ENCODE results near the gene CERK.

Gene CERK

DNA sequence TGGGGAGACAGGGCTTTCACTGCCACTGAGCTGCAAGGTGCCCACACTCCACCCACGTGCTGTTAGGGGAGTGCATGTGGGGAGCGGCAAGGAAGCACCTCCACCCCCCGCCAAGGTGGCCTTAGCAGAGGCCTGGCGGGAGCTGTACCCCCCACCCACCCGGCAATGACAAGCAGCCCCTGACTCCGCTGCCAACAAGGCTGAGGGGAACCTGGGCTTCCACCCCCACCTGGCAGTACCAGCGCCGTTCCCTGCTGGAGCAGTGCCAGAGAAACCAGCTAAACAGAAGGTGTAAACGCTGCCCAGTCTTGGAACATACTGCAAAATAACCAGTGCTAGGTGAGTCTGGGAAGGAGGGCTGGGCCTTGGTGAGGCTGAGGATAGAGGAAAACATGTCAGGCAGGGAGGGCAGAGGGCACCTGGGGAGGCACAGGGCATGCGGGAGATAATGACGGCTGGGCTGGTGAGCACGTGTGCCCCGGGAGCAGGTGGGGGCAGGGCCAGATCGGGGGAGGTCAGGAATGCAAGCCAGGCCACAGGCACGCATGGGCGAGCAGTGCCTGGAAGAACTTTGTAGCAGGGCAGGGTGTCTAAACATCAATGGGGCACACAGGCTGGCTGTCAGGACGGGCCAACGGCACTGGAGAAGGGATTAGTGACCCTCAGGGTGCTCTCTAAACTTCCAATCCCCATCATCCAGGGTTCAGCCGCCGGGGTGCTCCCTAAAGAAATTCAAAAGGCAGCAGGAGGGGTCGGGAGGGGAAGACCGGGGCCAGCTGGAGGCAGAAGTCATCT lies 6.6 kb downstream of the CERK start:
- TF ChIP-seq, protein P1, sequence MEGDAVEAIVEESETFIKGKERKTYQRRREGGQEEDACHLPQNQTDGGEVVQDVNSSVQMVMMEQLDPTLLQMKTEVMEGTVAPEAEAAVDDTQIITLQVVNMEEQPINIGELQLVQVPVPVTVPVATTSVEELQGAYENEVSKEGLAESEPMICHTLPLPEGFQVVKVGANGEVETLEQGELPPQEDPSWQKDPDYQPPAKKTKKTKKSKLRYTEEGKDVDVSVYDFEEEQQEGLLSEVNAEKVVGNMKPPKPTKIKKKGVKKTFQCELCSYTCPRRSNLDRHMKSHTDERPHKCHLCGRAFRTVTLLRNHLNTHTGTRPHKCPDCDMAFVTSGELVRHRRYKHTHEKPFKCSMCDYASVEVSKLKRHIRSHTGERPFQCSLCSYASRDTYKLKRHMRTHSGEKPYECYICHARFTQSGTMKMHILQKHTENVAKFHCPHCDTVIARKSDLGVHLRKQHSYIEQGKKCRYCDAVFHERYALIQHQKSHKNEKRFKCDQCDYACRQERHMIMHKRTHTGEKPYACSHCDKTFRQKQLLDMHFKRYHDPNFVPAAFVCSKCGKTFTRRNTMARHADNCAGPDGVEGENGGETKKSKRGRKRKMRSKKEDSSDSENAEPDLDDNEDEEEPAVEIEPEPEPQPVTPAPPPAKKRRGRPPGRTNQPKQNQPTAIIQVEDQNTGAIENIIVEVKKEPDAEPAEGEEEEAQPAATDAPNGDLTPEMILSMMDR (IDR thresholded peaks at IDR 0.05; ENCODE audit: control insufficient read depth, extremely low read depth, insufficient read depth) = no peak
- no peak for DNase-seq (ENCODE audit: low read depth)
- H3K4me3 ChIP-seq (ENCODE audit: low read depth, low read length) = no peak overlapping the region

DNA sequence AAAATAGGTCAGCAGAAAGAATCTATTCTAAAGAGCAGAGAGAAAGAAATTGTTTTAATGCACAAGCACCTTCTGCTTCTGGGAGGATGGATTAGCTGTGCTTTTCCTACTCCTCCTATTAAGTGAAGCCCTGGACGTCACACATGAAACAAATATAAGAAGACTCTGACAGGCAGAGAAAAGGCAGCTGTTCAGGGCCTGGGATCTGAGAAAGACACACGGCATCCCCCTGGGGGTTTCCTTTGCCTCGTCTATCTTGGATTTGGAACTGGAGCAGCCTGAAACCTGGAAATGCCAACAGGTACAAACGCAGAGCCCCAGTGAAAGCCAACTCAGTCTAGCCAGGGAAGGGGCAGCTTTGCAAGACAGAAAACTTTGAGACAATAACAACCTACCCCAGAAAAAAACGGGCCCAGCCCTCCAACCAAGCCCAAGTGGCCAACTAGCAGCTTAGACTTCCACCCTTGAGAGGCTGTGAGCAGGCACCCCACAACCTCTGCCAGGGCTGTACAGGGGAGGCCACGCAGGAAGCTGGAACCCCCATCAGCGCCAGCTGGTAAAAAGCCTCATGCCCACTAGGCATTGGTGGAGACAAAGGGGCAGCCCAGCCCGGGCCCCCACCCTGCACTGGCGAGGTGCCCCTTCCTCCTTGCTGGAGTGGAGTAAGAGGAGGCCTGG lies 7.3 kb downstream of the CERK start:
- TF ChIP-seq, protein P1 (IDR thresholded peaks at IDR 0.05; ENCODE audit: control insufficient read depth, extremely low read depth, insufficient read depth) = no peak
- DNase-seq (ENCODE audit: low read depth) = no peak
- H3K4me3 ChIP-seq (ENCODE audit: low read depth, low read length) = no peak overlapping the region

DNA sequence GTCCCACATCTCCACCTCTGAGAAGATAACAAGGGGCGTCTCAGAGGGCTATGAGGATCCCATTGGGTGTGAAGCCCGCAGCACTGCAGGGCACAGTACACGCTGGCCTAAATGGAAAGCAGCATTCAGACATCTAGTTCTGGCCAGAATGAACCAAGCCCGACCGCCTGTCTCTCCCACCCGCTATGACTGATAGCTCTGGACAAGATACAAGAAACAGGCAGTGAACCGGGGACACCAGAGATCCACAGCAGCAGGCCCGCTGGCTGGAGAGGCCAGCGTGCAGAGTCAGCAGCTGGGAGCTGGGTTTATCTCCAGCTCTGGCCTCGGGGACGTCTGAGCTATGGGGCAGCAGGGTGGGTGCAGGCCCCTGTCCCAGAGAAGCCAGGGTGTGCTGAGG lies 9.6 kb downstream of the CERK start:
- no peak for DNase-seq (ENCODE audit: low read depth)
- H3K4me3 ChIP-seq (ENCODE audit: low read depth, low read length) = no peak overlapping the region
- TF ChIP-seq, protein P1 (IDR thresholded peaks at IDR 0.05; ENCODE audit: control insufficient read depth, extremely low read depth, insufficient read depth) = no peak

DNA sequence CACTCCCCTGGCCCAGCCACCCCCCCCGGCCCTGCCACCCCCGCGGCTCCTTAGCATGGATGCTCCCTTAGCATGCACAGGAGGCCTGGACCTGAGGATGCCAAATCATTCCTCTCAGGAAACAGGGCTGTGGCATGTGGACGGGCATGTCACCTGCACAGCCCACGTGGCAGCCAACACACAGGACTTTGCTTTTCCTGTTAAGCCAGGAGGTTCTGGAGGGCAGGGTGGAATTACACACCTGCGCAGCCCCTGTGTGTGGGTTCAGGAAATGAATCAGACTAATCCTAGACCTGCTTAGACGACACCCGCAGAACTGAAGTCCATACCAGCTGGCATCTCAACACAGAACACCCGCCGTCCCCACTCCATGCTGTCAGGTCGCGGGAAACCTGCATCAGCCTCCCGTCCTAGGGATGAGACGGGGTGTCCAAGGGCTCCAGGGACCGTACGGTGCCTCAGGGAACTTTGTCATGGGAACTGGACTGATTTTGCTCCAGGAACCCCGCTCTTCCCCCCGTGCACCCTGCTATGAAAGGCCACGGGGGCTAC lies 10.2 kb downstream of the CERK start:
- DNase-seq (ENCODE audit: low read depth) = no peak
- H3K4me3 ChIP-seq (ENCODE audit: low read depth, low read length) = no peak overlapping the region
- TF ChIP-seq, protein P1 (IDR thresholded peaks at IDR 0.05; ENCODE audit: control insufficient read depth, extremely low read depth, insufficient read depth) = no peak

DNA sequence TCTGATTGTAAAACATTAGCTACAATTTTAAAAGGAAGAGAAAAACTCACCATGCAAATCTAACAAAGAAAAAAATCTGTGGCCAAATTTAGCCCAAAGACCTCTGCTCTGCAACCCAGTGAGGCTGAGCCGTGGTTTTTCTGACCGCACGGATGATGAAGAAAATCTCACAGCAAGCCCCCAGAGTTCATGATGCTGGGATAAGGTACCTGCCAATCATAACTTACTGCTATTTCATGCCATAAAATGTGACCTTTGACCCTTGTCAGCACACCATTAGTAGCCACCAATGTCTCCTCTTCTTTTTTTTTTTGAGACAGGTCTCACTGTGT lies 11.1 kb downstream of the CERK start:
- H3K4me3 ChIP-seq (ENCODE audit: low read depth, low read length) = no peak overlapping the region
- no peak for DNase-seq (ENCODE audit: low read depth)
- TF ChIP-seq, protein P1 (IDR thresholded peaks at IDR 0.05; ENCODE audit: control insufficient read depth, extremely low read depth, insufficient read depth) = no peak

DNA sequence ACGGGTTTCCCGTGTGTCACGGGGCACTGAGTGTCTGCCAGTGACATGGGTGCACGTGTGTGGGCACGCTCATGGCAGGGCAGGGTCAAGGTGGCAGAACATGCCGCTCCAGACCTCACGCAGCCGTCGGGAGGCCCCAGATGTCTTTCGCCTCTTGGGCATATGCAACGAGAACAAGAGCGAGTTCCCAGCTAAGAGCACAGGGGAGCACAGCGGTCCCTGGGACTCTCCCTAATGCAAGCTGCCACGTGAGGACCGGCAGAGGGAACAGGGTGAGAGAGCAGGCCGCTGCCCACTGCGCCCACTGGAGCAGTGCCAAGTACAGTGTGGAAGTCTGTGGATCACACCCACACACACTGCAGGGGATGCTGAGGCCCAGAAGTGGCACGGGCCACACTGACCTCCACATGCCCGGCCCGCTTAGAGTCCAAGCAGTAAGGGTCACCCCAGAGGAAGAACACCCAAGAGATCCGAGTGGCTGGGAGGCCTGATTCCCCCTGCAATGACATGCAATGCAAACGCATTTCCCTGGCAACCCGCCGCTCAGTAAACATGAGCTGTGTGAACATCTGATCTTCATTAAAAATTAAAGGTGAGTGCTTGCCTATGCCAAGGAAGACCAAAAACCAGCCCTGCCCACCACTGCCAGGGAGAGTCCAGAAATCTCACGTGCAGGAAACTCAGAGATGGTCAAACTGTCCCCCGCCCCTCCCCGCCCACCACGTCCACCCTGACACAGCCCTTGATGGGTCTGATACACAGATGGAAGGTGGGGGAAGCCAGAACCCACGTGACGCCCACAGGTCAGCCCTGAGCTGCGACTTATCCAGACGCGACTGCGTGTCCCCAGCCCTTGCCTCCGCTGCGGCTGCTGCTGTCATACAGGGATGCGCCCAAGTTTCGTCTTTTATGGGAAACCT lies 11.7 kb downstream of the CERK start:
- H3K4me3 ChIP-seq (ENCODE audit: low read depth, low read length) = no peak overlapping the region
- DNase-seq (ENCODE audit: low read depth) = no peak
- TF ChIP-seq, protein P1 (IDR thresholded peaks at IDR 0.05; ENCODE audit: control insufficient read depth, extremely low read depth, insufficient read depth) = no peak

All from LNCaP clone FGC (cell line).